GM12865 (cell line): ENCODE results near the gene MTCH1.
A peak's percentile ranks its signal among the peaks of the same experiment; 100 is the strongest.

Experiments
- DNase-seq: peaks from one replicate; pipeline ENCODE4 v3.0.0; 2010; ENCODE audit warnings: low read depth
- H3K4me3 ChIP-seq: 2 replicates; pipeline ENCODE4 v1.5.1; 2011; ENCODE audit warnings: mild to moderate bottlenecking, low read depth, low read length, control low read depth
- TF ChIP-seq, protein P1 (sequence below): IDR thresholded peaks from 2 replicates; pipeline ENCODE4 v1.5.1; 2011; ENCODE audit warnings: low read length, control low read depth, low read depth, inconsistent platforms; ENCODE audit not compliant: insufficient read depth; ENCODE audit errors: missing control alignments

The MTCH1 gene

GRCh38 chr6:37020812-37021211, 34.8 kb upstream of the MTCH1 start:
- H3K4me3 ChIP-seq, result no peak overlapping the region

GRCh38 chr6:37020381-37020780, 34.4 kb upstream of the MTCH1 start:
- TF ChIP-seq, protein P1, sequence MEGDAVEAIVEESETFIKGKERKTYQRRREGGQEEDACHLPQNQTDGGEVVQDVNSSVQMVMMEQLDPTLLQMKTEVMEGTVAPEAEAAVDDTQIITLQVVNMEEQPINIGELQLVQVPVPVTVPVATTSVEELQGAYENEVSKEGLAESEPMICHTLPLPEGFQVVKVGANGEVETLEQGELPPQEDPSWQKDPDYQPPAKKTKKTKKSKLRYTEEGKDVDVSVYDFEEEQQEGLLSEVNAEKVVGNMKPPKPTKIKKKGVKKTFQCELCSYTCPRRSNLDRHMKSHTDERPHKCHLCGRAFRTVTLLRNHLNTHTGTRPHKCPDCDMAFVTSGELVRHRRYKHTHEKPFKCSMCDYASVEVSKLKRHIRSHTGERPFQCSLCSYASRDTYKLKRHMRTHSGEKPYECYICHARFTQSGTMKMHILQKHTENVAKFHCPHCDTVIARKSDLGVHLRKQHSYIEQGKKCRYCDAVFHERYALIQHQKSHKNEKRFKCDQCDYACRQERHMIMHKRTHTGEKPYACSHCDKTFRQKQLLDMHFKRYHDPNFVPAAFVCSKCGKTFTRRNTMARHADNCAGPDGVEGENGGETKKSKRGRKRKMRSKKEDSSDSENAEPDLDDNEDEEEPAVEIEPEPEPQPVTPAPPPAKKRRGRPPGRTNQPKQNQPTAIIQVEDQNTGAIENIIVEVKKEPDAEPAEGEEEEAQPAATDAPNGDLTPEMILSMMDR, result no peak
- no peak overlapping the region for H3K4me3 ChIP-seq
- no peak for DNase-seq

More at GRCh38 chr6:37020812-37021211, 34.8 kb upstream of the MTCH1 start:
- no peak for DNase-seq
- TF ChIP-seq, protein P1, result no peak

- no peak for DNase-seq
- no peak overlapping the region for H3K4me3 ChIP-seq
- TF ChIP-seq, protein P1, result no peak
These were observed 33.1 kb upstream of the MTCH1 start for GRCh38 chr6:37019065-37019450.

DNA sequence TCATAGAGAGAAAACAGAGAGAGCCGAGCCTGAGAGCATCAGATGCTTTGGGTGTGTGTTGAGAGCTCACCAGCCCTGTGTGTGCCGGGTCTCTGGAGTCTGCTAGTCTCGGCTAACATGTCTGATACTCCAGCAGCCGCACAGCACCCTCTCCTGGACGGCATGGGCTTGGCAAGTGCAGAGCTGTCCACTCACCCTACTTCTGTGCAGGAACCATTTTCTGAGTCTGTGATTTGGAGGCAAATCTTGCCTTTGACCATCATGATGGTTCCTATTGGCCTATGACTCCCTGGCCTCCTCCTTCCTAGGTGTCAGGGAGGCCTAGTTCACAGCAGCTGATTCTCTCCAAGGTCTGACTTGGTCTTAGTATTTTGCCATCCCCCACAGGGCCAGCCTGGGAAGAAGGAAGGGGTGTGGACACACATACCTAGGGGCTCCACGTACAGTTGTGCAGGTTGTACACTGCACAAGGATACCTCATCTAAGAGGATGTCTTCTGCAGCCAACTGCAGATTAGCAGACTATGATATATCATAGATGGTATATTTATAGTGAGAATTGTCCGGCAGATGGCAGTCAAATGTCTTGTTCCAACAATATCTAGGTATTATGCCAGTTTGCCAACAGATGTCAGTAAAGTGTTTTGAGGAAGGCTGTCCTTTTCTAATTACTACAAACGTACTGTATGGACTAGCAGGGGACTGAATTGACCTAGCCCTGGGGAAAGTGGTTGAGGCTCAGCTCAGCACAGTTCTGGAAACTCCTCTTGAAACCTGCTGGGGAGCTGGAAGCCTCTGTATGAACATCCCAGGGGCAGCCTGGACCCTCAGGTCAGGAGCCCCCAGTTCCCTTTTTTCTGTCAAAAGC, 32.4 kb upstream of the MTCH1 start:
- TF ChIP-seq, protein P1, result peak; percentile 99
- DNase-seq, result peak; percentile 93
- H3K4me3 ChIP-seq, result no peak overlapping the region

DNA sequence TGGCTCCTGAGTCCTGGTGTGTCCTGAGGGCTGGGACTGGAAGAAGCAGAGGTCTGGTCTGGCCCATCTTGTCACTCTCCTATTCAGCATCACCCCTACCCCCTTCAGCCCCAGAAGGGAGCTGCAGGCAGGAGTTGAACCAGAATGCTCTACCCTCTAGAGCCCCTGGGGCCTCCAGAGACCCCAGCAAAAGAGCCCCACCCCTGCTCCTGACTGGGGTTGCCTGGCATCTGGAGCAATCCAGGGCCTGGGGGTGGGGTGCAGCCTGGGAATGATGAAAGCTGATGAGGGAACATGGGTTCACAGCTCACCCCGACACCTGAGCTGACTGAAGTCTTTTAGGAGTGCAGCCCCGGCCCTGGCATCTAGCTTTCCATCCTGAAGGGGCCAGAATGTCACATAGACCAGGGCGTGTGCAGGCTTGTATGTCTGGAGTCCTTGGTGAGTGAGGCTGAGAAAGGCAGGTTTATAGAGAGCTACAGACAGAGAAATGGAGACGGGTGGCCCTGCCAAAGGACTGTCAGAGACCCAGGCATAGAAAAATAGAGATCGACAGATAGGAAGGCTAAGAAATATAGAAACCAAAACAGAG, 31.7 kb upstream of the MTCH1 start:
- TF ChIP-seq, protein P1, result no peak
- no peak for DNase-seq
- H3K4me3 ChIP-seq, result no peak overlapping the region

DNA sequence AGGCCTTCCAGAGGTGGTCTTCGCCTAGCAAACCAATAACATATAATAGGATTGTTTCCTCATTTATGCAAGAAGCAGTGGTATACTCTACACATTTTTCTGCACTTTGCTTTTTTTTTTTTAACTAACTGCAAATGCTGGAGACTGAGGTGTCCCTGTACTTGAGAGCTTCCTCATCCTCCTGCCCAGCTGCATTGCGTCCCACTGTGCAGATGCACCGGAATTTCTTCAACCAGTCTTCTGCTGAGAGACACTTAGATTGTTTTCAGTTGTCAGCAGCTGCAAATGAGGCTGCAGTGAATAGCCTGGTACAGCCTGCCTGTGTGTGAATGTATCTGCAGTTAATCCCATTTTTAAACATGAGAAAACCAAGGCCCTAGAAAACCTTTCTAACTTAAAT, 31.0 kb upstream of the MTCH1 start:
- DNase-seq, result no peak
- H3K4me3 ChIP-seq, result no peak overlapping the region
- TF ChIP-seq, protein P1, result no peak
